ENCODE measurements around the gene LTB4R.

DNA sequence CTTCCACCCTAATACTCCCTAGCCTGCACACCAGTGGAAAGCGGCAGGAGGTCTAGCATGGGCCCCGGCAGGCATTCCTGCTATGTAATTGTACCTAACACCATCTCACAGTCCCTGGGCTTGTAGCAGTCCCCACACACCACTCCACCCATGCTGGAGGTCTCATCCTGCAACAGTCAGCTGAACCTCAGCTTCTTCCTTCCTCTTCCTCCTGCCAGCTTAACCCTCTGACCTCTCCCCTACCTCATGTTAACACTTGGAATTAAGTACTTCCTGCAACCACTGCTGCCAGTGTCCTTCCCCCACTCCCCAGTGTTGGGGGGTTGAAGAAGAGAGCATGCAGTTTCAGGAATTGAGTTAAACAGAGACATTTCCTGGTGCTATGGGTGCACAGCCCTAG, 16.0 kb downstream of the LTB4R start:
- TF ChIP-seq, protein P1, sequence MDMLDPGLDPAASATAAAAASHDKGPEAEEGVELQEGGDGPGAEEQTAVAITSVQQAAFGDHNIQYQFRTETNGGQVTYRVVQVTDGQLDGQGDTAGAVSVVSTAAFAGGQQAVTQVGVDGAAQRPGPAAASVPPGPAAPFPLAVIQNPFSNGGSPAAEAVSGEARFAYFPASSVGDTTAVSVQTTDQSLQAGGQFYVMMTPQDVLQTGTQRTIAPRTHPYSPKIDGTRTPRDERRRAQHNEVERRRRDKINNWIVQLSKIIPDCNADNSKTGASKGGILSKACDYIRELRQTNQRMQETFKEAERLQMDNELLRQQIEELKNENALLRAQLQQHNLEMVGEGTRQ (IDR thresholded peaks at IDR 0.05) = no peak
- TF ChIP-seq HOXB13 (CRISPR knock-in tag; IDR thresholded peaks at IDR 0.05; ENCODE audit: low read depth) (no peak), RAD21 (conservative IDR thresholded peaks at IDR 0.05 in 1 of 2, IDR thresholded peaks at IDR 0.05 in 1 of 2) (no peak)
